Measurements from ENCODE around the gene OGDH.
"Not testable (repeated sequence)": the region's sequence is repeated elsewhere in the genome, so short reads cannot be mapped to it uniquely, and the experiment has no call there.

Gene OGDH

DNA sequence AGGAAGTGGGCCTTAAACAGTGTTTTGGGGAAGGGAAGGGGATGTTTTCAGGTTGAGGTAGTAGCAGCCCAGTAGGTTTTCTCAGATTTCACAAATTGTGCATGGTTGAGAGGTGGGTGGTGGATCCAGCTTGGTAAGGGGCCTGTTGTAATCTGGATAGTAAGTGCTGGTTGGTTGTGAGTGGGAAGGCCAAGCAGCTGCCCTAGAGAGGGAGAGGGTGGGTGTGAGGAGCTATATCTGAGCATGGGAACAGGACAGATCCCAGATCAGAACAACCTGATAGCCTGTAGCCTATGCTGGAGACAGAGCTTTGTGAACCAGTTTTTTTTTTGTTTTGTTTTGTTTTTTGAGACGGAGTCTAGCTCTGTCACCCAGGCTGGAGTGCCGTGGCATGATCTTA, 88.3 kb downstream of the OGDH start:
- H3K36me3 ChIP-seq (ENCODE audit: control insufficient read depth in 4 of 4, insufficient read depth in 4 of 4, low read length in 3 of 4): peaks cover 12 to 65% (median 49%) of the 10 kb centered on the region in 4 experiments
- no peak overlapping the region for H3K27ac ChIP-seq (ENCODE audit: insufficient read depth in 1 of 2, low read depth in 1 of 2, low read length in 2 of 2, poor library complexity in 1 of 2, severe bottlenecking in 2 of 2)
- no peaks in the 10 kb centered on the region for H3K4me1 ChIP-seq (ENCODE audit: control extremely low read depth in 1 of 4, control insufficient read depth in 4 of 4, insufficient read depth in 4 of 4, low read length in 3 of 4)
- no peaks in the 10 kb centered on the region for H3K27me3 ChIP-seq (replicated peaks in 2 of 5; ENCODE audit: control insufficient read depth in 4 of 5, insufficient read depth in 5 of 5, low read length in 4 of 5)
- ChIA-PET POLR2A (no interaction called here), CTCF (no interaction called here)
- DNase-seq: no peak
- no peak overlapping the region for H3K4me3 ChIP-seq (ENCODE audit: control insufficient read depth in 1 of 7, extremely low read depth in 1 of 7, insufficient read depth in 4 of 7, low read depth in 2 of 7, low read length in 6 of 7)
- WGBS (ENCODE audit: insufficient coverage): no CpG with 5 or more reads among the region's 2 CpGs
- peaks cover 0 to 3% (median 0%) of the 10 kb centered on the region in 5 experiments for H3K9me3 ChIP-seq (ENCODE audit: control extremely low read depth in 1 of 5, control insufficient read depth in 4 of 5, insufficient read depth in 2 of 5, low read depth in 1 of 5, low read length in 4 of 5)

- POLR2A ChIA-PET: no interaction called here
- peaks cover 0 to 3% (median 0%) of the 10 kb centered on the region in 5 experiments for H3K9me3 ChIP-seq (ENCODE audit: control extremely low read depth in 1 of 5, control insufficient read depth in 4 of 5, insufficient read depth in 2 of 5, low read depth in 1 of 5, low read length in 4 of 5)
- 100% methylated on average over 4 of the region's 5 CpGs for WGBS (ENCODE audit: insufficient coverage)
- CTCF ChIA-PET: no interaction called here
- no peaks in the 10 kb centered on the region for H3K4me1 ChIP-seq (ENCODE audit: control extremely low read depth in 1 of 4, control insufficient read depth in 4 of 4, insufficient read depth in 4 of 4, low read length in 3 of 4)
- no peaks in the 10 kb centered on the region for H3K27me3 ChIP-seq (replicated peaks in 2 of 5; ENCODE audit: control insufficient read depth in 4 of 5, insufficient read depth in 5 of 5, low read length in 4 of 5)
- no peak for DNase-seq
- peaks cover 7 to 67% (median 51%) of the 10 kb centered on the region in 4 experiments for H3K36me3 ChIP-seq (ENCODE audit: control insufficient read depth in 4 of 4, insufficient read depth in 4 of 4, low read length in 3 of 4)
- H3K27ac ChIP-seq (ENCODE audit: insufficient read depth in 1 of 2, low read depth in 1 of 2, low read length in 2 of 2, poor library complexity in 1 of 2, severe bottlenecking in 2 of 2): no peak overlapping the region
- no peak overlapping the region for H3K4me3 ChIP-seq (ENCODE audit: control insufficient read depth in 1 of 7, extremely low read depth in 1 of 7, insufficient read depth in 4 of 7, low read depth in 2 of 7, low read length in 6 of 7)
Observed at GRCh38 chr7:44695756-44696155, 89.3 kb downstream of the OGDH start.

- no peak overlapping the region for H3K27ac ChIP-seq (ENCODE audit: insufficient read depth in 1 of 2, low read depth in 1 of 2, low read length in 2 of 2, poor library complexity in 1 of 2, severe bottlenecking in 2 of 2)
- H3K4me1 ChIP-seq (ENCODE audit: control extremely low read depth in 1 of 4, control insufficient read depth in 4 of 4, insufficient read depth in 4 of 4, low read length in 3 of 4): no peaks in the 10 kb centered on the region
- DNase-seq: no peak
- H3K27me3 ChIP-seq (replicated peaks in 2 of 5; ENCODE audit: control insufficient read depth in 4 of 5, insufficient read depth in 5 of 5, low read length in 4 of 5): no peaks in the 10 kb centered on the region
- CTCF ChIA-PET: no interaction called here
- no peak overlapping the region for H3K4me3 ChIP-seq (ENCODE audit: control insufficient read depth in 1 of 7, extremely low read depth in 1 of 7, insufficient read depth in 4 of 7, low read depth in 2 of 7, low read length in 6 of 7)
- H3K36me3 ChIP-seq (ENCODE audit: control insufficient read depth in 4 of 4, insufficient read depth in 4 of 4, low read length in 3 of 4): peaks cover 7 to 76% (median 54%) of the 10 kb centered on the region in 4 experiments
- POLR2A ChIA-PET: no interaction called here
- peaks cover 0 to 3% (median 0%) of the 10 kb centered on the region in 5 experiments for H3K9me3 ChIP-seq (ENCODE audit: control extremely low read depth in 1 of 5, control insufficient read depth in 4 of 5, insufficient read depth in 2 of 5, low read depth in 1 of 5, low read length in 4 of 5)
- over 99% methylated on average over 11 of the region's 15 CpGs for WGBS (ENCODE audit: insufficient coverage)
Observed at GRCh38 chr7:44696728-44697127, 90.3 kb downstream of the OGDH start.

DNA sequence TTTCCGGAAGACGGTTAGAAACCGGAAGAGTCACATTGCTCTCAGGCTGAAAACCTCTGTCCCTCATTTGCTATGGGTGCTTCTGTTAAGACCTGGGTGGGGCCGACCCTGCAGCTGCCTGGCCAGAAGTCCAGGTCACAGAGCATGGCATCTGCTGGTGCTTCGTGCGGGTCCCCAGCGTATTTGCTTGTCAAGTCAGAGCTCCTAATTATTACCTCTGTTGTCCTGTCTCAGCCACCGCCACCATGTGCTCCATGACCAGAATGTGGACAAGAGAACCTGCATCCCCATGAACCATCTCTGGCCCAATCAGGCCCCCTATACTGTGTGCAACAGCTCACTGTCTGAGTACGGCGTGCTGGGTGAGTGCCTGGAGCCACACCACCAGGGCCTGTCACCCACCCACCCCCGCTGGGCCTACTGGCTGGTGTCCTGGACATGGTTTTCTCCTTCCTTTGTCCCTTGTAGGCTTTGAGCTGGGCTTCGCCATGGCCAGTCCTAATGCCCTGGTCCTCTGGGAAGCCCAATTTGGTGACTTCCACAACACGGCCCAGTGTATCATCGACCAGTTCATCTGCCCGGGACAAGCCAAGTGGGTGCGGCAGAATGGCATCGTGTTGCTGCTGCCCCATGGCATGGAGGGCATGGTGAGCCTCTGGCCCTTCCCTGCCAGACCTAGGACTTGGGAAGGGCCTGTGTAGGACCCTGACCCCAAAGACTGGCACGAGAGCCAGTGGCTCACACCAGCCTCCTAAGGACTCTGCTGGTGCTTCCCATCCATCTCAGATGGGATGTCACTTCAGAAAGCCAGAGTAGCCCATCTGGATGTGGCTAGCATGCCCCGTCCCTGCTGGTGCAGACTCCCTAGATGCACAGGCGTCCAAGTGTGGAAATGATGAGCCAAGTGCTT, 91.0 kb downstream of the OGDH start:
- Histone ChIP-seq H3K4me1 (ENCODE audit: control extremely low read depth in 1 of 4, control insufficient read depth in 4 of 4, insufficient read depth in 4 of 4, low read length in 3 of 4) (no peaks in the 10 kb centered on the region), H3K27ac (ENCODE audit: insufficient read depth in 1 of 2, low read depth in 1 of 2, low read length in 2 of 2, poor library complexity in 1 of 2, severe bottlenecking in 2 of 2) (no peak overlapping the region), H3K4me3 (ENCODE audit: control insufficient read depth in 1 of 7, extremely low read depth in 1 of 7, insufficient read depth in 4 of 7, low read depth in 2 of 7, low read length in 6 of 7) (no peak overlapping the region), H3K9me3 (ENCODE audit: control extremely low read depth in 1 of 5, control insufficient read depth in 4 of 5, insufficient read depth in 2 of 5, low read depth in 1 of 5, low read length in 4 of 5) (peaks cover 0 to 3% (median 0%) of the 10 kb centered on the region in 5 experiments), H3K36me3 (ENCODE audit: control insufficient read depth in 4 of 4, insufficient read depth in 4 of 4, low read length in 3 of 4) (peaks cover 7 to 81% (median 58%) of the 10 kb centered on the region in 4 experiments), H3K27me3 (replicated peaks in 2 of 5; ENCODE audit: control insufficient read depth in 4 of 5, insufficient read depth in 5 of 5, low read length in 4 of 5) (no peaks in the 10 kb centered on the region)
- no peak for DNase-seq
- POLR2A ChIA-PET: no interaction called here
- 99% methylated on average over 20 of the region's 20 CpGs for WGBS (ENCODE audit: insufficient coverage)
- CTCF ChIA-PET: interaction anchor here (1.4 kb wide), 1 partner anchor 8 kb away, joined by 3 read pairs; no protein-coding TSS in a partner anchor

- CTCF ChIA-PET: interaction anchor here (1.4 to 2.3 kb wide), 2 partner anchors 8 to 13 kb away, joined by 3 to 4 read pairs; no protein-coding TSS in a partner anchor
- over 99% methylated on average over 12 of the region's 13 CpGs for WGBS (ENCODE audit: insufficient coverage)
- peaks cover 7 to 81% (median 60%) of the 10 kb centered on the region in 4 experiments for H3K36me3 ChIP-seq (ENCODE audit: control insufficient read depth in 4 of 4, insufficient read depth in 4 of 4, low read length in 3 of 4)
Observed at GRCh38 chr7:44698046-44698580, 91.7 kb downstream of the OGDH start.

GRCh38 chr7:44699598-44699997, 93.2 kb downstream of the OGDH start:
- H3K4me1 ChIP-seq (ENCODE audit: control extremely low read depth in 1 of 4, control insufficient read depth in 4 of 4, insufficient read depth in 4 of 4, low read length in 3 of 4); H3K27me3 ChIP-seq (replicated peaks in 2 of 5; ENCODE audit: control insufficient read depth in 4 of 5, insufficient read depth in 5 of 5, low read length in 4 of 5); H3K9me3 ChIP-seq (ENCODE audit: control extremely low read depth in 1 of 5, control insufficient read depth in 4 of 5, insufficient read depth in 2 of 5, low read depth in 1 of 5, low read length in 4 of 5); POLR2A ChIA-PET; H3K4me3 ChIP-seq (ENCODE audit: control insufficient read depth in 1 of 7, extremely low read depth in 1 of 7, insufficient read depth in 4 of 7, low read depth in 2 of 7, low read length in 6 of 7); DNase-seq; H3K27ac ChIP-seq (ENCODE audit: insufficient read depth in 1 of 2, low read depth in 1 of 2, low read length in 2 of 2, poor library complexity in 1 of 2, severe bottlenecking in 2 of 2): not testable (repeated sequence)
- WGBS (ENCODE audit: insufficient coverage): 94% methylated on average over 2 of the region's 2 CpGs
- H3K36me3 ChIP-seq (ENCODE audit: control insufficient read depth in 4 of 4, insufficient read depth in 4 of 4, low read length in 3 of 4): peaks cover 8 to 76% (median 51%) of the 10 kb centered on the region in 4 experiments
- CTCF ChIA-PET: interaction anchor here (1.4 to 2.3 kb wide), 3 partner anchors 10 to 134 kb away, joined by 3 to 4 read pairs (median 3); no protein-coding TSS in a partner anchor

More at GRCh38 chr7:44698046-44698580, 91.7 kb downstream of the OGDH start:
- no peak overlapping the region for H3K27ac ChIP-seq (ENCODE audit: insufficient read depth in 1 of 2, low read depth in 1 of 2, low read length in 2 of 2, poor library complexity in 1 of 2, severe bottlenecking in 2 of 2)
- DNase-seq: no peak
- no peaks in the 10 kb centered on the region for H3K4me1 ChIP-seq (ENCODE audit: control extremely low read depth in 1 of 4, control insufficient read depth in 4 of 4, insufficient read depth in 4 of 4, low read length in 3 of 4)
- H3K27me3 ChIP-seq (replicated peaks in 2 of 5; ENCODE audit: control insufficient read depth in 4 of 5, insufficient read depth in 5 of 5, low read length in 4 of 5): no peaks in the 10 kb centered on the region
- no peak overlapping the region for H3K4me3 ChIP-seq (ENCODE audit: control insufficient read depth in 1 of 7, extremely low read depth in 1 of 7, insufficient read depth in 4 of 7, low read depth in 2 of 7, low read length in 6 of 7)
- H3K9me3 ChIP-seq (ENCODE audit: control extremely low read depth in 1 of 5, control insufficient read depth in 4 of 5, insufficient read depth in 2 of 5, low read depth in 1 of 5, low read length in 4 of 5): peaks cover 0 to 3% (median 0%) of the 10 kb centered on the region in 5 experiments
- POLR2A ChIA-PET: no interaction called here

- no peaks in the 10 kb centered on the region for H3K4me1 ChIP-seq (ENCODE audit: control extremely low read depth in 1 of 4, control insufficient read depth in 4 of 4, insufficient read depth in 4 of 4, low read length in 3 of 4)
- peaks cover 0 to 4% (median 0%) of the 10 kb centered on the region in 5 experiments for H3K9me3 ChIP-seq (ENCODE audit: control extremely low read depth in 1 of 5, control insufficient read depth in 4 of 5, insufficient read depth in 2 of 5, low read depth in 1 of 5, low read length in 4 of 5)
- H3K27me3 ChIP-seq (replicated peaks in 2 of 5; ENCODE audit: control insufficient read depth in 4 of 5, insufficient read depth in 5 of 5, low read length in 4 of 5): no peaks in the 10 kb centered on the region
- no peak overlapping the region for H3K27ac ChIP-seq (ENCODE audit: insufficient read depth in 1 of 2, low read depth in 1 of 2, low read length in 2 of 2, poor library complexity in 1 of 2, severe bottlenecking in 2 of 2)
- H3K4me3 ChIP-seq (ENCODE audit: control insufficient read depth in 1 of 7, extremely low read depth in 1 of 7, insufficient read depth in 4 of 7, low read depth in 2 of 7, low read length in 6 of 7): no peak overlapping the region
- ChIA-PET CTCF (interaction anchor here (1.4 to 1.9 kb wide), 3 partner anchors 9 to 135 kb away, joined by 3 to 6 read pairs (median 3); no protein-coding TSS in a partner anchor), POLR2A (no interaction called here)
- H3K36me3 ChIP-seq (ENCODE audit: control insufficient read depth in 4 of 4, insufficient read depth in 4 of 4, low read length in 3 of 4): peaks cover 7 to 74% (median 49%) of the 10 kb centered on the region in 4 experiments
- 100% methylated on average over 4 of the region's 8 CpGs for WGBS (ENCODE audit: insufficient coverage)
- DNase-seq: no peak
Observed at GRCh38 chr7:44700322-44700721, 93.9 kb downstream of the OGDH start.

All from common myeloid progenitor, CD34-positive (primary cell).